Right renal cortex interstitium (tissue), 3 donors: ENCODE measurements around the gene CCDC30. TPM values are rescaled to one million over a fixed set of nuclear protein-coding genes. Genes with fewer than 3 reads are reported as not detected.
"Not testable (repeated sequence)": the region's sequence is repeated elsewhere in the genome, so short reads cannot be mapped to it uniquely, and the experiment has no call there.

Source experiments
- DNase-seq, 3 donors: peaks; one replicate each; pipeline ENCODE4 v3.0.0-alpha.2; 2013; ENCODE audit warnings: low read depth in 3 of 3, low spot score in 2 of 3
- polyA plus RNA-seq, 3 donors: library from polyadenylated mRNA; unstranded; fragments of 120-200 nt; gene quantifications; one replicate each; pipeline ENCODE4 v1.2.1, GENCODE V29; 2013; ENCODE audit not compliant: insufficient read length in 3 of 3

The CCDC30 gene
- polyA plus RNA-seq, 3 donors = 17.4 to 20.8 (median 18.0) TPM

DNA sequence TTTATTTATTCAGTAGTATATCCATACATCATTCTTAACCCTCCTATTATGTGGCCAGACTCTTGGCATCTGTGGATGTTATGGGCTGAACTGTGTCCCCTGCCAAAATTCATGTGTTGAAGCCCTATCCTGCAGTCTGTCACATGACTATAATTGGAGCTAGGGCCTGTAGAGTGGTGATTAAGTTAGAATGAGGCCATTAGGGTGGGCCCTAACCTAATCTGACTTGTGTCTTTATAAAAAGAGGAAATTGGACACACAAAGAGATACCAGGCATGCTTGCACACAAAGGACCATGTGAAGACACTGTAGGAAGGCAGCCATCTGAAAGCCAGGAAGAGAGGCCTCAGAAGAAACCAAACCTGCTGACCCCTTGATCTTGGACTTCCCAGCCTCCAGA is 13.8 kb upstream of the CCDC30 start:
- no peak for DNase-seq

DNA sequence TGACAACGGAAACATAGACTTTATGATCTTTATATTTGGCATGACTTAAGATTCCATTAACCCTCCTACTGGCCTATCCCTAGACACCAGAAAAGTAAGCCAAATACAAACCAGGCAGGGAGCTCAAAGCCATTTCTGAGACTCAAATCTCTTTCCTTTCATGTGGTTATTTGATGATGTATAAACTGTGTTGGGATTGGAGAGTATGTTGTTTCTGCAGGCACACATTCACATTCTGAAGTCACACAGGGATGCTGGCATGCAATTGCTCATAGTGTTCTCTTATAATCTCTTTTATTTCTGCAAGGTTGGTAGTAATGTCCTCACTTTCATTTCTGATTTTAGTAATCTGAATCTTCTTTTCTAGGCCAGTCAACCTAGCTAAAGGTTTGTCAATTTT is 13.0 kb upstream of the CCDC30 start:
- DNase-seq = no peak

DNA sequence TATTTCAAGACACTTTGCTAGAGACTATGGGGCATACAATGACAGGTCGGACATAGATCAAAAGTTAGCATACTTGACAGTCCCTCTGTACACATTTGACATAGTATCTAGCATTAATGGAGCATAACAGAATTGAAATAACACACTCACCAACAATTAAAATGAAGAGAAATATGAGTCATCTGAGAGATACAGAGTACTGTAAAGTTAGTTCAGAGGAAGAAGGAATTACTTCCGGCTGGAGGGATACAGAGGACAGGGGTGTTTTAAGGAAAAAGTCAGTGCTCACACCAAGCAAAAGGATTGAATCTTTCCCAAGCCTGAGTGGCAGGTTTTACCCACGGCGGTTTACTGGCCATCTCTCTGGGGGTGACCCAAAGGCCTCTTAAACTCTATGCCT is 9.7 kb upstream of the CCDC30 start:
- no peak for DNase-seq

GRCh38 chr1:42454403-42454802 is 8.7 kb upstream of the CCDC30 start:
- no peak for DNase-seq

DNA sequence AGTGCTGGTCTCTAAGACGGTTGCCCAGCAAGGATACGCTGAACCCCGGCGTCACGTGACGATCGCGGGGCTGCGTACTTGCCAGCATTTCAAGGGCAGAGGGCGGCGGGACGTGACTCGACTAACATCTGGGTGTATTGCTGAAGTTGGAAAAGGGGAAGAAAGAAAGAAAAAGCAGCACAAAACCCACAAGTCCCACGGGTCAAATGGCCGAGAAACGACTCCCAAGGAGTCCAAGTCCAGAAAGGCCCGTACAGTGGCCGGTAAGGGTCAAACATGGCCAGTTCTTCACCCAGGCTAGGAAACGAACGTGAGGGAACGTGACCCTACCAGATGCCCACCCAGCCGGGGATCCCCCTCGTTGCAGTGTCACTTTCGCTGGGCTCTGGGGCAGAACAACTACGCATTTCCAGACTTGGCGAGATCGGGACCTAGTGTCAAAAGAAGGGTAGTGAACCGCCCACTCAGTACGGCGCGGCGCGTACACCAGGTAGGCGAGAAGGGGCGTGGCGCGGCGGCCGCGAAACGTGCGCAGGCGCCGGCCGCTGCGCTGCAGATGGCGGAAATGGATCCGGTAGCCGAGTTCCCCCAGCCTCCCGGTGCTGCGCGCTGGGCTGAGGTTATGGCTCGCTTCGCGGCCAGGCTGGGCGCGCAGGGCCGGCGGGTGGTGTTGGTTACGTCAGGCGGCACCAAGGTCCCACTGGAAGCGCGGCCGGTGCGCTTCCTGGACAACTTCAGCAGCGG is 6.9 kb upstream of the CCDC30 start, which contains the start of the genes PPCS and ZMYND12:
Gene PPCS (plus strand): TSS at position 534 of the 744 bp plus-strand sequence. CDS start 23 bp downstream, at position 557.
Gene ZMYND12 (minus strand): TSS at position 13 of the 744 bp plus-strand sequence. CDS start 25 bp downstream, outside the sequence.
- peak; percentile 80 to 85 (median 84) for DNase-seq

DNA sequence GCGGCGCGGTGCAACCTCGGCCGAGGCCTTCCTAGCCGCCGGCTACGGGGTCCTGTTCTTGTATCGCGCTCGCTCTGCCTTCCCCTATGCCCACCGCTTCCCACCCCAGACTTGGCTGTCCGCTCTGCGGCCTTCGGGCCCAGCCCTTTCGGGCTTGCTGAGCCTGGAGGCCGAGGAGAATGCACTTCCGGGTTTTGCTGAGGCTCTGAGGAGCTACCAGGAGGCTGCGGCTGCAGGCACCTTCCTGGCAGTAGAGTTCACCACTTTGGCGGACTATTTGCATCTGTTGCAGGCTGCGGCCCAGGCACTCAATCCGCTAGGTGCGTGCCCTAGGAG is 6.4 kb upstream of the CCDC30 start:
- peak in 2 of 3 donors; percentile 46 to 53 for DNase-seq

DNA sequence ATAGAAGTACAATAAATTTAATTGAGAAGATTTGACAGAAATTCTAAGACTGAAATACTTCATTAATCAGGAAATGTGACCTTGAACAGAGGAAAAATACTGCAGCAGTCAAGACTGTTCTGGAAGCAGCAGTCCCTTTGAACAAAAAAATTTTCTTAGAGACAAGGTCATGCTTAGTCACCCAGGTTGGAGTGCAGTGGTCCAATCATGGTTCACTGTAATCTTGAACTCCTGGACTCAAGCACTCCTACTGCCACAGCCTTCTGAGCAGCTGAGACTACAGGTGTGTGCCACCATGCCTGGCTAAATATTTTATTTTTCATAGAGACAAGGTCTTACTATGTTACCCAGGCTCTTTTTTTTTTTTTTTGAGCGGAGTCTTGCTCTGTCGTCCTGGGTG is 1.9 kb upstream of the CCDC30 start:
- no peak for DNase-seq

GRCh38 chr1:42463921-42464320 is 835 bp downstream of the CCDC30 start:
- DNase-seq = peak in 1 of 3 donors; percentile 15

- DNase-seq = no peak
Observed at GRCh38 chr1:42466030-42466429, 2.9 kb downstream of the CCDC30 start.

GRCh38 chr1:42469727-42470126 is 6.6 kb downstream of the CCDC30 start:
- DNase-seq = no peak

DNA sequence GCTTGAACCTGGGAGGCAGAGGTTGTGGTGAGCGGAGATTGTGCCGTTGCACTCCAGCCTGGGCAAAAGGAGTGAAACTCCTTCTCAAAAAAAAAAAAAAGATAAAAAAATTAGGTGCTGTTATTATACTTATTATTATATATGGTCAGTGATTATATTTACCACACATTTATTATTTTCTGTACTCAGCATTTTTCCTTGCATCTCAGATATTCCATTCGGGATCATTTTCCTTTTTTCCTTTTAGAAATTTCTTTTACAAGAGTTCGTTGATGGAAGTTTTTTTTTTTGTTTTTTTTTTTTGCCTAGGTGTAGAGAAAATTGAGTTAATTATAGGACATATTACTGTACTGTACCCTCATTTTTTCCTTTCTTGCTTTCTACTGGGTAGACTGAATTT is 13.5 kb downstream of the CCDC30 start:
- DNase-seq = no peak

DNA sequence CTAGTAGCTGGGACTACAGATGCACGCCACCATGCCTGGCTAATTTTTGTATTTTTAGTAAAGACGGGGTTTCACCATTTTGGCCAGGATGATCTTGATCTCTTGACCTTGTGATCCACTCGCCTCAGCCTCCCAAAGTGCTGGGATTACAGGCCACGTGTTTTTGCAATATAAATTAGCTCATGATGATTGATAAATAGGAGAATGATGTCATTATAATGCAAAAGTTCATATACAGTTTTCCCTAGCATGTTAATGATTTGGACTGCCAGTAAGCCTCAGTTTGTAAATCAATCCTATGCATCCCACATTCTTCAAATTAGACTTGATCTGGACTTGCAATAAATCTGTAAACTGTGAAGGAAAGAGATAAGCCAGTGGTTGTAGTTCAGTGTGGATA is 14.3 kb downstream of the CCDC30 start:
- not testable (repeated sequence) for DNase-seq

GRCh38 chr1:42477775-42478174 is 14.7 kb downstream of the CCDC30 start:
- no peak for DNase-seq

- DNase-seq = no peak
Observed at GRCh38 chr1:42479621-42480020, 16.5 kb downstream of the CCDC30 start.

- DNase-seq = no peak
Observed at GRCh38 chr1:42480921-42481320, 17.8 kb downstream of the CCDC30 start.

DNA sequence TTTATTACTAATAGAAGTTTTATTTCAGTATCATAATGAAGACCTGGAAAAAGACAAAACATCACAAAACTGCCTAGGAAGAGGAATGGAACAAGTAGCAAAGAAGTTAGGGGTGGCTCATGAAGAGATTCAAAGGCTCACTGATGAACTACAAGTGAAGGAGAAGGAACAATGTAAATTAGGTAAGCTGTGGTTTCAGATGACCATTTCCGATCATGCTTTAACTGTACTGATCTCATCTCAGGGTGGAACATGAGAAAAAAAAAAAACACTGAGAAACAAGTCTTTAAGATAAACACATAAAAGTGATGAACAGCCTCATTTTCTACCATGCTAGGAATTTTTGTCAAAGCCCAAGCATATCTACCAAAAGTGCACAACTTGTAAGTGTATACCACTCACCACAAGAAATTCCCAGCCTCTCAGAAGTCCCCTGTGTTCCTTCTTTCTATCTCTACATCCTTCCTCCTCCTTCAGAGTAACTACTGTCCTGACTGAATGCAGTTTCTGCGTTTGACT is 19.6 kb downstream of the CCDC30 start:
- DNase-seq = no peak

GRCh38 chr1:42484382-42484781 is 21.3 kb downstream of the CCDC30 start:
- no peak for DNase-seq

DNA sequence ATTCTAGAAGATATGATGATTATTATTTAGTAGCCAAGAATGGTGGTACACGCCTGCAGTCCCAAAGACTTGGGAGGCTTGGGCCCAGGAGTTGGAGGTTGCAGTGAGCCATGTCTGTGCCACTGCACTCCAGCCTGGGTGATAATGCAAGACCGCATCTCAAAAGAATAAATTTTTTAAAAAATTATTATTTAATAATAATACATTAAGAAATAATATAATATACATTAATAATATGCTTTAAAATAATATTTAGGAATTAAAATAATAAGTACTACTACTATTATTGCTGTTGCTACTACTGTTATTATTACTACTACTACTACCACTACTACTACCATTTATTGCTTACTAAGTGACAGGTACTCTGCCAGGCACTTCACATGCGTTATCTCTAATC is 27.2 kb downstream of the CCDC30 start:
- DNase-seq = no peak

GRCh38 chr1:42502031-42502430 is 38.9 kb downstream of the CCDC30 start:
- DNase-seq = not testable (repeated sequence)

GRCh38 chr1:42504535-42505128 is 41.5 kb downstream of the CCDC30 start:
- no peak for DNase-seq

- no peak for DNase-seq
Observed at GRCh38 chr1:42506576-42506975, 43.5 kb downstream of the CCDC30 start.

DNA sequence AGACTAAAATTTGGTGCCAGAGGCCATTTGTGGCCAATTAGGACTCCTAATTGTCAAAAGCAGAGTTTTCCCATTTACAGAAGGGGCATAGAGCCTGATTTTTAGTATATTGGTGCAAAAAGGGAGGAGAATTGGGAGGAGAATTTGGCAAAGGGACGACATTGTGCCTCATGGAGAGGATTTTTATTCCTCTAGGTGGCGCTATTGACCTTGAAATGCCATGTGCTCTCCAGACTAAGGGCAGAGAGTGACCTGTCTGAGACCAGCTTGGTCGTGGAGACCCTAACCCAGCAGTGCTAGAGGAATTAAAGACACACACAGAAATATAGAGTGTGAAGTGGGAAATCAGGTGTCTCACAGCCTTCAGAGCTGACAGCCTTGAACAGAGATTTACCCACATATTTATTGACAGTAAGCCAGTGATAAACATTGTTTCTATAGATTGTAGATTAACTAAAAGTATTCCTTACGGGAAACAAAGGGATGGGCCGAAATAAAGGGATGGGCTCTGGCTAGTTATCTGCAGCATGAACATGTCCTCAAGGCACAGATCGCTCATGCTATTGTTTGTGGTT is 48.6 kb downstream of the CCDC30 start:
- DNase-seq = not testable (repeated sequence)
